CD4-positive, CD25-positive, alpha-beta regulatory T cell (primary cell): Measurements from ENCODE around the gene PRKAG2. TPM values are rescaled to one million over a fixed set of nuclear protein-coding genes. Genes with fewer than 3 reads are reported as not detected.

ENCODE experiments used
- ATAC-seq, 2 donors: fragments of 150-1000 bp; cut with Tn5 transposase; one replicate each; pipeline ENCODE4 v1.10.0; 2021; ENCODE audit warnings: low read depth in 2 of 2, moderate number of reproducible peaks in 2 of 2, moderate library complexity in 1 of 2
- DNase-seq, 3 donors: peaks; one replicate each; pipeline versions ENCODE4 v3.0.0 to v3.0.0-alpha.2; 2012 to 2022; ENCODE audit warnings: mixed read lengths in 1 of 3
- H3K27ac ChIP-seq: one replicate; pipeline ENCODE4 v1.7.0; 2013; ENCODE audit warnings: mild to moderate bottlenecking, low read length; ENCODE audit not compliant: insufficient read depth, poor library complexity, severe bottlenecking
- H3K27me3 ChIP-seq: one replicate; pipeline ENCODE4 v1.7.0; 2013; ENCODE audit warnings: low read length; ENCODE audit not compliant: control insufficient read depth, insufficient read depth
- H3K36me3 ChIP-seq: one replicate; pipeline ENCODE4 v1.7.0; 2013; ENCODE audit warnings: mild to moderate bottlenecking, low read length, moderate library complexity; ENCODE audit not compliant: control insufficient read depth, insufficient read depth
- H3K4me1 ChIP-seq: 2 replicates; pipeline ENCODE4 v1.7.0; 2013; ENCODE audit warnings: mild to moderate bottlenecking, low read length; ENCODE audit not compliant: insufficient read depth, control insufficient read depth, poor library complexity, severe bottlenecking
- H3K4me3 ChIP-seq: one replicate; pipeline ENCODE4 v1.7.0; 2013; ENCODE audit warnings: low read depth, mild to moderate bottlenecking, low read length, moderate library complexity
- H3K9me3 ChIP-seq, 2 experiments: 1 replicate in 1 of 2; 2 replicates in 1 of 2; pipeline ENCODE4 v1.7.0; 2013; ENCODE audit warnings: low read length in 2 of 2, mild to moderate bottlenecking in 1 of 2, moderate library complexity in 1 of 2; ENCODE audit not compliant: control insufficient read depth in 2 of 2
- H3K27ac Mint-ChIP-seq, 3 donors: one replicate each; pipeline ENCODE4 v1.8.0; 2020 to 2022; ENCODE audit warnings: mild to moderate bottlenecking in 3 of 3, mixed read lengths in 3 of 3, moderate library complexity in 2 of 3
- H3K27me3 Mint-ChIP-seq: one replicate; pipeline ENCODE4 v1.8.0; 2022; ENCODE audit warnings: mild to moderate bottlenecking, mixed read lengths
- H3K36me3 Mint-ChIP-seq: one replicate; pipeline ENCODE4 v1.8.0; 2020; ENCODE audit warnings: mixed read lengths
- H3K4me1 Mint-ChIP-seq, 4 donors: one replicate each; pipeline ENCODE4 v1.8.0; 2020 to 2022; ENCODE audit warnings: mixed read lengths in 4 of 4, mild to moderate bottlenecking in 1 of 4
- H3K4me3 Mint-ChIP-seq, 4 donors: one replicate each; pipeline ENCODE4 v1.8.0; 2020 to 2022; ENCODE audit warnings: mild to moderate bottlenecking in 4 of 4, mixed read lengths in 4 of 4, moderate library complexity in 3 of 4
- H3K9me3 Mint-ChIP-seq, 7 donors: one replicate each; pipeline ENCODE4 v1.8.0; 2020 to 2022; ENCODE audit warnings: mixed read lengths in 7 of 7, mild to moderate bottlenecking in 3 of 7, moderate library complexity in 2 of 7
- polyA plus RNA-seq, 4 donors: library from polyadenylated mRNA; unstranded; fragments of 300-500 nt; fragmentation: Illumina TruSeq; gene quantifications; one replicate each; pipeline ENCODE4 v1.2.3, GENCODE V29; 2021
- total RNA-seq: library from RNA; stranded (reverse); gene quantifications from one replicate; pipeline ENCODE4 v1.2.3, GENCODE V29; 2022

Gene PRKAG2
- total and polyA plus RNA-seq, 5 donors from 2014 or later = 19.9 to 43.0 (median 26.1) TPM

GRCh38 chr7:151856098-151856497, 20.8 kb downstream of the PRKAG2 start:
- Mint-ChIP-seq H3K27me3 (no peaks in the 10 kb centered on the region), H3K27ac (no peak overlapping the region), H3K36me3 (no peaks in the 10 kb centered on the region), H3K9me3 (peaks cover 0 to 2% (median 0%) of the 10 kb centered on the region in 7 donors), H3K4me1 (peaks cover 0 to 59% (median 15%) of the 10 kb centered on the region in 4 donors), H3K4me3 (no peak overlapping the region)
- H3K27ac ChIP-seq = no peak overlapping the region
- H3K9me3 ChIP-seq = no peaks in the 10 kb centered on the region
- no peak overlapping the region for H3K4me3 ChIP-seq
- no peak for DNase-seq
- H3K27me3 ChIP-seq = no peaks in the 10 kb centered on the region
- peaks cover 3% of the 10 kb centered on the region for H3K36me3 ChIP-seq
- H3K4me1 ChIP-seq = peaks cover 6% of the 10 kb centered on the region
- ATAC-seq = no peak

- Histone ChIP-seq H3K27ac (no peak overlapping the region), H3K27me3 (no peaks in the 10 kb centered on the region), H3K4me3 (no peak overlapping the region), H3K9me3 (no peaks in the 10 kb centered on the region), H3K4me1 (peaks cover 9% of the 10 kb centered on the region), H3K36me3 (peaks cover 3% of the 10 kb centered on the region)
- Mint-ChIP-seq H3K9me3 (peaks cover 0 to 2% (median 0%) of the 10 kb centered on the region in 7 donors), H3K27ac (peak overlapping the region in 1 of 3 donors; percentile 84), H3K27me3 (no peaks in the 10 kb centered on the region), H3K4me1 (peaks cover 0 to 63% (median 17%) of the 10 kb centered on the region in 4 donors), H3K36me3 (peaks cover 3% of the 10 kb centered on the region), H3K4me3 (no peak overlapping the region)
- no peak for DNase-seq
- no peak for ATAC-seq
Measured at GRCh38 chr7:151854720-151855071, 22.2 kb downstream of the PRKAG2 start.

GRCh38 chr7:151853896-151854719, 22.8 kb downstream of the PRKAG2 start:
- H3K27me3 ChIP-seq = no peaks in the 10 kb centered on the region
- H3K27ac ChIP-seq = no peak overlapping the region
- no peaks in the 10 kb centered on the region for H3K27me3 Mint-ChIP-seq
- H3K4me1 Mint-ChIP-seq = peaks cover 0 to 60% (median 18%) of the 10 kb centered on the region in 4 donors
- H3K4me3 ChIP-seq = no peak overlapping the region
- ATAC-seq = no peak
- peak overlapping the region in 1 of 3 donors; percentile 60 for H3K27ac Mint-ChIP-seq
- DNase-seq = no peak
- H3K36me3 ChIP-seq = no peaks in the 10 kb centered on the region
- H3K4me1 ChIP-seq = peaks cover 9% of the 10 kb centered on the region
- no peaks in the 10 kb centered on the region for H3K9me3 ChIP-seq
- peaks cover 3% of the 10 kb centered on the region for H3K36me3 Mint-ChIP-seq
- H3K9me3 Mint-ChIP-seq = peaks cover 0 to 2% (median 0%) of the 10 kb centered on the region in 7 donors
- H3K4me3 Mint-ChIP-seq = no peak overlapping the region

- DNase-seq = no peak
- Histone ChIP-seq H3K4me1 (peaks cover 9% of the 10 kb centered on the region), H3K27ac (no peak overlapping the region), H3K36me3 (peaks cover 3% of the 10 kb centered on the region), H3K4me3 (no peak overlapping the region), H3K27me3 (no peaks in the 10 kb centered on the region), H3K9me3 (no peaks in the 10 kb centered on the region)
- no peak for ATAC-seq
- H3K36me3 Mint-ChIP-seq = peaks cover 3% of the 10 kb centered on the region
- H3K9me3 Mint-ChIP-seq = peaks cover 0 to 2% (median 0%) of the 10 kb centered on the region in 7 donors
- no peak overlapping the region for H3K4me3 Mint-ChIP-seq
- H3K27me3 Mint-ChIP-seq = no peaks in the 10 kb centered on the region
- H3K27ac Mint-ChIP-seq = peak overlapping the region in 1 of 3 donors; percentile 82
- H3K4me1 Mint-ChIP-seq = peaks cover 0 to 52% (median 17%) of the 10 kb centered on the region in 4 donors
Measured at GRCh38 chr7:151852486-151853396, 24.2 kb downstream of the PRKAG2 start.

- Mint-ChIP-seq H3K27ac (peak overlapping the region; percentile 12 to 82 (median 32)), H3K36me3 (peaks cover 3% of the 10 kb centered on the region), H3K9me3 (peaks cover 0 to 2% (median 0%) of the 10 kb centered on the region in 7 donors), H3K4me1 (peaks cover 0 to 44% (median 15%) of the 10 kb centered on the region in 4 donors), H3K4me3 (peak overlapping the region; percentile 56 to 77 (median 62)), H3K27me3 (no peaks in the 10 kb centered on the region)
- H3K4me1 ChIP-seq = peaks cover 9% of the 10 kb centered on the region
- no peak overlapping the region for H3K27ac ChIP-seq
- peaks cover 3% of the 10 kb centered on the region for H3K36me3 ChIP-seq
- DNase-seq = no peak
- H3K27me3 ChIP-seq = no peaks in the 10 kb centered on the region
- no peak overlapping the region for H3K4me3 ChIP-seq
- H3K9me3 ChIP-seq = no peaks in the 10 kb centered on the region
- ATAC-seq = peak; percentile 24 to 41
Measured at GRCh38 chr7:151851782-151852181, 25.1 kb downstream of the PRKAG2 start.

- Histone ChIP-seq H3K4me3 (no peak overlapping the region), H3K27ac (no peak overlapping the region)
- no peaks in the 10 kb centered on the region for H3K9me3 Mint-ChIP-seq
Measured at GRCh38 chr7:151851145-151851751, 25.7 kb downstream of the PRKAG2 start.

GRCh38 chr7:151850491-151851124, 26.3 kb downstream of the PRKAG2 start:
- H3K27ac Mint-ChIP-seq = peak overlapping the region in 2 of 3 donors; percentile 75 to 85
- H3K36me3 Mint-ChIP-seq = peaks cover 7% of the 10 kb centered on the region
- H3K4me3 Mint-ChIP-seq = peak overlapping the region in 3 of 4 donors; percentile 51 to 65 (median 56)
- ATAC-seq (no peak), DNase-seq (no peak)
- Histone ChIP-seq H3K27me3 (no peaks in the 10 kb centered on the region), H3K36me3 (peaks cover 3% of the 10 kb centered on the region), H3K4me1 (peaks cover 9% of the 10 kb centered on the region), H3K27ac (no peak overlapping the region), H3K9me3 (no peaks in the 10 kb centered on the region), H3K4me3 (no peak overlapping the region)
- peaks cover 0 to 37% (median 12%) of the 10 kb centered on the region in 4 donors for H3K4me1 Mint-ChIP-seq
- no peaks in the 10 kb centered on the region for H3K27me3 Mint-ChIP-seq
- no peaks in the 10 kb centered on the region for H3K9me3 Mint-ChIP-seq

More at GRCh38 chr7:151851145-151851751, 25.7 kb downstream of the PRKAG2 start:
- no peaks in the 10 kb centered on the region for H3K27me3 ChIP-seq
- H3K4me1 Mint-ChIP-seq = peaks cover 0 to 40% (median 12%) of the 10 kb centered on the region in 4 donors
- H3K36me3 Mint-ChIP-seq = peaks cover 7% of the 10 kb centered on the region
- peak overlapping the region; percentile 75 to 85 (median 82) for H3K27ac Mint-ChIP-seq
- H3K9me3 ChIP-seq = no peaks in the 10 kb centered on the region
- H3K4me1 ChIP-seq = peaks cover 9% of the 10 kb centered on the region
- DNase-seq (peak in 1 of 3 donors; percentile 67), ATAC-seq (peak; percentile 23 to 42)
- no peaks in the 10 kb centered on the region for H3K27me3 Mint-ChIP-seq
- H3K36me3 ChIP-seq = peaks cover 3% of the 10 kb centered on the region
- H3K4me3 Mint-ChIP-seq = peak overlapping the region; percentile 56 to 77 (median 62)
